MCF 10A (cell line): ENCODE data around the gene HMG20A. TPM values are rescaled to one million over a fixed set of nuclear protein-coding genes. Genes with fewer than 3 reads are reported as not detected.

ENCODE experiments used
- BruUV-seq: library from RNA; stranded (reverse); fragments of 400-500 nt; replicated peaks from 2 replicates; lab custom pipeline; 2021; lab: Mats Ljungman, UMichigan
- CTCF ChIA-PET: fragments of 300-600 bp; sonication (Branson Sonifier 250); formaldehyde crosslinking; extraction: SDS; loops from one replicate; lab custom pipeline; 2021; ENCODE audit warnings: antibody characterized with exemption, inconsistent platforms; lab: Yijun Ruan, JAX
- POLR2A ChIA-PET: fragments of 300-600, 350-650 bp; sonication (Branson Sonifier 250); formaldehyde crosslinking; extraction: SDS; loops from one replicate; lab custom pipeline; 2020; ENCODE audit warnings: antibody characterized with exemption, inconsistent platforms; lab: Yijun Ruan, JAX
- DNase-seq: peaks from one replicate; pipeline ENCODE4 v3.0.0-alpha.2; 2018; ENCODE audit not compliant: unreplicated experiment
- H3K27ac Mint-ChIP-seq: one replicate; pipeline ENCODE4 v1.8.0; 2022; ENCODE audit warnings: mild to moderate bottlenecking, low read depth, mixed read lengths; ENCODE audit not compliant: unreplicated experiment
- H3K27me3 Mint-ChIP-seq: one replicate; pipeline ENCODE4 v1.8.0; 2022; ENCODE audit warnings: mixed read lengths; ENCODE audit not compliant: insufficient read depth, unreplicated experiment
- H3K36me3 Mint-ChIP-seq: one replicate; pipeline ENCODE4 v1.8.0; 2022; ENCODE audit warnings: mild to moderate bottlenecking, moderate library complexity, mixed read lengths; ENCODE audit not compliant: insufficient read depth, unreplicated experiment
- H3K4me1 Mint-ChIP-seq: one replicate; pipeline ENCODE4 v1.8.0; 2022; ENCODE audit warnings: mixed read lengths; ENCODE audit not compliant: insufficient read depth, unreplicated experiment
- H3K4me3 Mint-ChIP-seq: one replicate; pipeline ENCODE4 v1.8.0; 2022; ENCODE audit warnings: mild to moderate bottlenecking, moderate library complexity, mixed read lengths; ENCODE audit not compliant: unreplicated experiment
- H3K9me3 Mint-ChIP-seq: one replicate; pipeline ENCODE4 v1.8.0; 2022; ENCODE audit warnings: mixed read lengths; ENCODE audit not compliant: unreplicated experiment
- CTCF ChIP-seq: fragments of 200-600 bp; IDR thresholded peaks from one replicate; pipeline ENCODE4 v1.8.0; 2022; ENCODE audit warnings: antibody characterized with exemption, mild to moderate bottlenecking; ENCODE audit not compliant: unreplicated experiment
- intact Hi-C: fragments of 100-400 bp; cut with micrococcal nuclease; formaldehyde crosslinking; loops from 2 replicates; pipeline ENCODE4 v1.14.1; 2022
- total RNA-seq: library from RNA; stranded (reverse); gene quantifications from 2 replicates; pipeline ENCODE4 v1.2.3, GENCODE V29; 2022

HMG20A gene
- total RNA-seq, 1 experiment from 2014 or later, result 39.7 TPM

GRCh38 chr15:77530576-77530975, 109.9 kb downstream of the HMG20A start:
- intact Hi-C loops, result no loop called here
- ChIA-PET CTCF (no interaction called here), POLR2A (no interaction called here)
- no peak for DNase-seq
- Mint-ChIP-seq H3K36me3 (no peaks in the 10 kb centered on the region), H3K9me3 (no peaks in the 10 kb centered on the region), H3K4me1 (no peaks in the 10 kb centered on the region), H3K27ac (no peak overlapping the region), H3K27me3 (no peaks in the 10 kb centered on the region), H3K4me3 (no peak overlapping the region)
- BruUV-seq, result no TSS peak
- no peak for TF ChIP-seq CTCF

- Mint-ChIP-seq H3K4me1 (no peaks in the 10 kb centered on the region), H3K27me3 (no peaks in the 10 kb centered on the region), H3K27ac (no peak overlapping the region), H3K4me3 (no peak overlapping the region), H3K9me3 (no peaks in the 10 kb centered on the region), H3K36me3 (no peaks in the 10 kb centered on the region)
- ChIA-PET CTCF (interaction anchor here (0.9 to 3.6 kb wide), 2 partner anchors 12 to 344 kb away, joined by 3 to 22 read pairs; no protein-coding TSS in a partner anchor), POLR2A (interaction anchor here (0.6 kb wide), 1 partner anchor 1704 kb away, joined by 3 read pairs; no protein-coding TSS in a partner anchor)
- intact Hi-C loops, result no loop called here
- TF ChIP-seq CTCF, result no peak
- no peak for DNase-seq
- no TSS peak for BruUV-seq
Measured at GRCh38 chr15:77531191-77532000, 110.7 kb downstream of the HMG20A start.

GRCh38 chr15:77532067-77532710, 111.5 kb downstream of the HMG20A start:
- Mint-ChIP-seq H3K27me3 (no peaks in the 10 kb centered on the region), H3K27ac (no peak overlapping the region), H3K9me3 (no peaks in the 10 kb centered on the region), H3K4me3 (no peak overlapping the region), H3K36me3 (no peaks in the 10 kb centered on the region), H3K4me1 (no peaks in the 10 kb centered on the region)
- TF ChIP-seq CTCF, result no peak
- intact Hi-C loops, result no loop called here
- POLR2A ChIA-PET, result no interaction called here
- CTCF ChIA-PET, result interaction anchor here (0.5 to 3.6 kb wide), 4 partner anchors 11 to 472 kb away, joined by 3 to 22 read pairs (median 4); no protein-coding TSS in a partner anchor
- no TSS peak for BruUV-seq
- DNase-seq, result no peak

GRCh38 chr15:77532846-77533245, 112.2 kb downstream of the HMG20A start:
- no peaks in the 10 kb centered on the region for H3K36me3 Mint-ChIP-seq
- POLR2A ChIA-PET, result no interaction called here
- H3K27ac Mint-ChIP-seq, result no peak overlapping the region
- intact Hi-C loops, result no loop called here
- no peak overlapping the region for H3K4me3 Mint-ChIP-seq
- DNase-seq, result no peak
- no peaks in the 10 kb centered on the region for H3K9me3 Mint-ChIP-seq
- TF ChIP-seq CTCF, result no peak
- no peaks in the 10 kb centered on the region for H3K4me1 Mint-ChIP-seq
- CTCF ChIA-PET, result interaction anchor here (3.6 kb wide), 1 partner anchor 11 kb away, joined by 22 read pairs; no protein-coding TSS in a partner anchor
- H3K27me3 Mint-ChIP-seq, result no peaks in the 10 kb centered on the region
- BruUV-seq, result no TSS peak
